Measurements from ENCODE around the gene OSBPL6. TPM values are rescaled to one million over a fixed set of nuclear protein-coding genes. Genes with fewer than 3 reads are reported as not detected.

The OSBPL6 gene
- total RNA-seq, 1 experiment from 2014 or later: 11.6 TPM

DNA sequence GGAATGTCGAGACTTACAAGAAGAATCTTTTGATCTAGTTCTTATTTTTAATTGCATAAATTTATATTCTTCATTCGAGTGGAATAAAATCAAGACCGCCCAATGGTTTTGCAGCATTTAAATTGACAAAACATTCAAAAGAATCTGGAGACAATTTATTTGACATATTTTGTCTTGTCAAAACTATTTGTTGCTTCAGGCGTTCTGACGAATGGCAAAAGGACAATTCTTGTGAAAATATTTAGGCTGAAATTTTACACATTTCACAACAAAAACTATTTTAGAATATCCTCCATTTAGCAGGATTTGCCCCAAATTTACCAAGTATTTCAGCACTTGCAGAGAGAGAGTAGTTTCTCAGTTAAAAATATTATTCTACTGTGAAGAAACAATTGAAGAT, 214.9 kb downstream of the OSBPL6 start:
- no peaks in the 10 kb centered on the region for H3K27me3 ChIP-seq (ENCODE audit: insufficient read depth, low read length)
- ChIA-PET POLR2A (no interaction called here), CTCF (no interaction called here), RAD21 (ENCODE audit: low non-redundant PET in 1 of 2, low total read pairs in 2 of 2, uncharacterized antibody in 2 of 2, unreplicated experiment in 2 of 2) (no interaction called here)
- no peak overlapping the region for H3K27ac ChIP-seq (ENCODE audit: low read depth, low read length)
- H3K79me2 ChIP-seq (ENCODE audit: insufficient read depth, low read length): no peaks in the 10 kb centered on the region
- peaks cover 10% of the 10 kb centered on the region in 2 experiments; a peak in 3 of 4 replicates for H3K4me1 ChIP-seq (ENCODE audit: control insufficient read depth in 1 of 2, insufficient read depth in 2 of 2, low read length in 2 of 2)
- H3K36me3 ChIP-seq (ENCODE audit: control insufficient read depth in 1 of 2, insufficient read depth in 2 of 2, low read length in 2 of 2): no peaks in the 10 kb centered on the region
- H3K4me3 ChIP-seq (replicated peaks in 1 of 2; ENCODE audit: low read depth in 1 of 2, low read length in 2 of 2): no peak overlapping the region
- TF ChIP-seq SIN3A (IDR thresholded peaks at IDR 0.05; ENCODE audit: low read depth): no peak
- TF ChIP-seq POLR2A (IDR thresholded peaks at IDR 0.05; ENCODE audit: borderline replicate concordance, extremely low read depth, insufficient read depth, insufficient read length): no peak
- TF ChIP-seq ELF1 (IDR thresholded peaks at IDR 0.05; ENCODE audit: borderline replicate concordance, low read depth): no peak
- TF ChIP-seq, protein P1, sequence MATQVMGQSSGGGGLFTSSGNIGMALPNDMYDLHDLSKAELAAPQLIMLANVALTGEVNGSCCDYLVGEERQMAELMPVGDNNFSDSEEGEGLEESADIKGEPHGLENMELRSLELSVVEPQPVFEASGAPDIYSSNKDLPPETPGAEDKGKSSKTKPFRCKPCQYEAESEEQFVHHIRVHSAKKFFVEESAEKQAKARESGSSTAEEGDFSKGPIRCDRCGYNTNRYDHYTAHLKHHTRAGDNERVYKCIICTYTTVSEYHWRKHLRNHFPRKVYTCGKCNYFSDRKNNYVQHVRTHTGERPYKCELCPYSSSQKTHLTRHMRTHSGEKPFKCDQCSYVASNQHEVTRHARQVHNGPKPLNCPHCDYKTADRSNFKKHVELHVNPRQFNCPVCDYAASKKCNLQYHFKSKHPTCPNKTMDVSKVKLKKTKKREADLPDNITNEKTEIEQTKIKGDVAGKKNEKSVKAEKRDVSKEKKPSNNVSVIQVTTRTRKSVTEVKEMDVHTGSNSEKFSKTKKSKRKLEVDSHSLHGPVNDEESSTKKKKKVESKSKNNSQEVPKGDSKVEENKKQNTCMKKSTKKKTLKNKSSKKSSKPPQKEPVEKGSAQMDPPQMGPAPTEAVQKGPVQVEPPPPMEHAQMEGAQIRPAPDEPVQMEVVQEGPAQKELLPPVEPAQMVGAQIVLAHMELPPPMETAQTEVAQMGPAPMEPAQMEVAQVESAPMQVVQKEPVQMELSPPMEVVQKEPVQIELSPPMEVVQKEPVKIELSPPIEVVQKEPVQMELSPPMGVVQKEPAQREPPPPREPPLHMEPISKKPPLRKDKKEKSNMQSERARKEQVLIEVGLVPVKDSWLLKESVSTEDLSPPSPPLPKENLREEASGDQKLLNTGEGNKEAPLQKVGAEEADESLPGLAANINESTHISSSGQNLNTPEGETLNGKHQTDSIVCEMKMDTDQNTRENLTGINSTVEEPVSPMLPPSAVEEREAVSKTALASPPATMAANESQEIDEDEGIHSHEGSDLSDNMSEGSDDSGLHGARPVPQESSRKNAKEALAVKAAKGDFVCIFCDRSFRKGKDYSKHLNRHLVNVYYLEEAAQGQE (IDR thresholded peaks at IDR 0.05; ENCODE audit: low read depth): no peak
- TF ChIP-seq YY1 (IDR thresholded peaks at IDR 0.05; ENCODE audit: extremely low read depth, insufficient replicate concordance, low read depth, low read length): no peak
- no peak for TF ChIP-seq EGR1 (IDR thresholded peaks at IDR 0.05; ENCODE audit: low read depth)
- TF ChIP-seq EZH2phosphoT487 (IDR thresholded peaks at IDR 0.05; ENCODE audit: borderline replicate concordance): no peak
- no peak for TF ChIP-seq FOSL1 (IDR thresholded peaks at IDR 0.05; ENCODE audit: low read depth)
- no peak for TF ChIP-seq SRF (IDR thresholded peaks at IDR 0.05; ENCODE audit: low read depth)
- H3K9me2 ChIP-seq (ENCODE audit: insufficient read depth): no peaks in the 10 kb centered on the region
- intact Hi-C loops (cut with micrococcal nuclease): no loop called here
- H4K20me1 ChIP-seq (ENCODE audit: insufficient read depth): no peaks in the 10 kb centered on the region
- no peaks in the 10 kb centered on the region for H3K9me3 ChIP-seq (ENCODE audit: control insufficient read depth in 1 of 2, insufficient read depth in 1 of 2, low read depth in 1 of 2, low read length in 2 of 2)
- H3K4me2 ChIP-seq (ENCODE audit: low read length): no peak overlapping the region
- no peak for DNase-seq (ENCODE audit: low read depth, low spot score)
- no peak for ATAC-seq
- H2AFZ ChIP-seq (ENCODE audit: low read depth, low read length, poor library complexity, severe bottlenecking): no peak overlapping the region
- no peak overlapping the region for H3K9ac ChIP-seq (ENCODE audit: low read length)
- no TSS peak for BruUV-seq (replicated peaks)

Data from HCT116 (cell line).